H1 (cell line): ENCODE results near the gene GRIA4. TPM values are rescaled to one million over a fixed set of nuclear protein-coding genes. Genes with fewer than 3 reads are reported as not detected.

Source experiments
- CTCF ChIA-PET: fragments of 300-600 bp; sonication (Branson Sonifier 250); formaldehyde crosslinking; loops from one replicate; lab custom pipeline; 2021; ENCODE audit not compliant: partially characterized antibody; lab: Charles Lee
- POLR2A ChIA-PET: fragments of 300-600 bp; sonication (Branson Sonifier 250); formaldehyde crosslinking; loops from one replicate; lab custom pipeline; 2021; ENCODE audit warnings: inconsistent platforms; ENCODE audit not compliant: partially characterized antibody; lab: Charles Lee
- DNase-seq, 2 experiments: peaks; one replicate each; pipeline versions ENCODE4 v3.0.0 to v3.0.0-alpha.2; 2010 to 2022; ENCODE audit warnings: low spot score in 2 of 2, low read depth in 1 of 2, mixed read lengths in 1 of 2
- FAIRE-seq: peaks from 2 replicates; lab custom pipeline; 2011; peaks lifted over from hg19 to GRCh38; lab: Jason Lieb, UNC
- H2AFZ ChIP-seq: 2 replicates; pipeline ENCODE4 v1.8.1; 2012; ENCODE audit warnings: low read length, inconsistent platforms
- H2AK5ac ChIP-seq: 2 replicates; pipeline ENCODE4 v1.6.1; 2013; ENCODE audit warnings: low read depth, low read length
- H2BK120ac ChIP-seq: replicated peaks from 2 replicates; pipeline ENCODE3; 2013; ENCODE audit warnings: low read depth, low read length, inconsistent platforms
- H2BK12ac ChIP-seq: 2 replicates; pipeline ENCODE4 v1.6.1; 2013; ENCODE audit warnings: low read depth, low read length
- H2BK15ac ChIP-seq: 2 replicates; pipeline ENCODE4 v1.6.1; 2013; ENCODE audit warnings: low read length
- H2BK20ac ChIP-seq: 2 replicates; pipeline ENCODE4 v1.6.1; 2013; ENCODE audit warnings: low read length
- H2BK5ac ChIP-seq: 2 replicates; pipeline ENCODE4 v1.6.1; 2013; ENCODE audit warnings: low read depth, low read length
- H3K14ac ChIP-seq: 2 replicates; pipeline ENCODE4 v1.6.1; 2013; ENCODE audit warnings: inconsistent platforms; ENCODE audit not compliant: insufficient read length
- H3K18ac ChIP-seq: 2 replicates; pipeline ENCODE4 v1.6.1; 2013; ENCODE audit warnings: low read length; ENCODE audit errors: extremely low read depth
- H3K23ac ChIP-seq: 2 replicates; pipeline ENCODE4 v1.6.1; 2013; ENCODE audit warnings: inconsistent platforms; ENCODE audit not compliant: insufficient read length
- H3K23me2 ChIP-seq: 2 replicates; pipeline ENCODE4 v1.6.1; 2013; ENCODE audit warnings: low read depth, low read length
- H3K27ac ChIP-seq: 2 replicates; pipeline ENCODE4 v1.6.1; 2011; ENCODE audit warnings: low read depth, low read length, inconsistent platforms
- H3K27me3 ChIP-seq, 4 experiments: replicated peaks in 1 of 4; 1 replicate in 1 of 4; 2 replicates in 3 of 4; pipeline versions ENCODE4 v1.6.1 to v1.8.1; 2011 to 2013; ENCODE audit warnings: low read length in 3 of 4, mild to moderate bottlenecking in 3 of 4, inconsistent platforms in 2 of 4, mixed read lengths in 2 of 4, moderate library complexity in 1 of 4; ENCODE audit not compliant: control insufficient read depth in 3 of 4, insufficient read depth in 3 of 4; ENCODE audit errors: extremely low read depth in 1 of 4
- H3K36me3 ChIP-seq, 4 experiments: 2 replicates each; pipeline versions ENCODE4 v1.6.1 to v1.8.1; 2011 to 2013; ENCODE audit warnings: mild to moderate bottlenecking in 4 of 4, low read length in 3 of 4, moderate library complexity in 2 of 4, control low read depth in 1 of 4, inconsistent platforms in 1 of 4; ENCODE audit not compliant: insufficient read depth in 4 of 4, control insufficient read depth in 2 of 4
- H3K4ac ChIP-seq: replicated peaks from 2 replicates; pipeline ENCODE3; 2013; ENCODE audit warnings: low read length, low read depth, mixed read lengths, inconsistent platforms; ENCODE audit not compliant: insufficient read length
- H3K4me1 ChIP-seq, 4 experiments: replicated peaks in 1 of 4; 1 replicate in 1 of 4; 2 replicates in 3 of 4; pipeline versions ENCODE4 v1.6.1 to v1.8.1; 2011 to 2013; ENCODE audit warnings: low read length in 3 of 4, inconsistent platforms in 2 of 4, mixed read lengths in 1 of 4; ENCODE audit not compliant: insufficient read depth in 4 of 4, control insufficient read depth in 3 of 4
- H3K4me2 ChIP-seq, 2 experiments: 2 replicates each; pipeline versions ENCODE4 v1.6.1 to v1.8.1; 2011 to 2013; ENCODE audit warnings: low read depth in 2 of 2, low read length in 2 of 2, control low read depth in 1 of 2, inconsistent platforms in 1 of 2, mild to moderate bottlenecking in 1 of 2; ENCODE audit not compliant: insufficient read depth in 1 of 2
- H3K4me3 ChIP-seq, 4 experiments: fragments of 200-600, 300-600 bp in 1 of 4; sonication (generic), shearing (Covaris generic), sonication (Bioruptor Twin) in 1 of 4; 2 replicates each; pipeline versions ENCODE4 v1.5.1 to v1.8.1; 2011 to 2016; ENCODE audit warnings: low read length in 4 of 4, low read depth in 3 of 4, control low read depth in 2 of 4, inconsistent platforms in 2 of 4, mild to moderate bottlenecking in 2 of 4, mixed read lengths in 1 of 4, moderate library complexity in 1 of 4; ENCODE audit not compliant: insufficient read depth in 2 of 4; ENCODE audit errors: extremely low read depth in 1 of 4
- H3K56ac ChIP-seq: replicated peaks from 2 replicates; pipeline ENCODE3; 2013; ENCODE audit warnings: low read depth, mild to moderate bottlenecking, mixed read lengths, low read length, inconsistent platforms; ENCODE audit not compliant: insufficient read length
- H3K79me1 ChIP-seq: 2 replicates; pipeline ENCODE4 v1.6.1; 2013; ENCODE audit warnings: low read depth, low read length, control low read depth
- H3K79me2 ChIP-seq, 2 experiments: 2 replicates each; pipeline versions ENCODE4 v1.6.1 to v1.8.1; 2012 to 2013; ENCODE audit warnings: low read length in 2 of 2, mild to moderate bottlenecking in 2 of 2, inconsistent platforms in 1 of 2; ENCODE audit not compliant: insufficient read depth in 2 of 2, control insufficient read depth in 1 of 2
- H3K9ac ChIP-seq, 4 experiments: replicated peaks in 1 of 4; 1 replicate in 1 of 4; 2 replicates in 3 of 4; pipeline versions ENCODE4 v1.6.1 to v1.8.1; 2011 to 2013; ENCODE audit warnings: low read depth in 3 of 4, low read length in 3 of 4, control low read depth in 2 of 4, mild to moderate bottlenecking in 2 of 4, moderate library complexity in 2 of 4, inconsistent platforms in 1 of 4; ENCODE audit errors: extremely low read depth in 1 of 4
- H3K9me3 ChIP-seq, 2 experiments: 2 replicates each; pipeline versions ENCODE4 v1.6.1 to v1.8.1; 2012 to 2013; ENCODE audit warnings: mild to moderate bottlenecking in 2 of 2, moderate library complexity in 2 of 2, control low read depth in 1 of 2, inconsistent platforms in 1 of 2, low read depth in 1 of 2, low read length in 1 of 2, mixed read lengths in 1 of 2; ENCODE audit not compliant: insufficient read depth in 2 of 2
- H4K20me1 ChIP-seq, 2 experiments: replicated peaks in 1 of 2; 2 replicates each; pipeline versions ENCODE3 to v1.8.1; 2011 to 2013; ENCODE audit warnings: inconsistent platforms in 2 of 2, low read length in 2 of 2, mild to moderate bottlenecking in 1 of 2; ENCODE audit not compliant: insufficient read depth in 2 of 2, control insufficient read depth in 1 of 2
- H4K5ac ChIP-seq: 2 replicates; pipeline ENCODE4 v1.6.1; 2013; ENCODE audit warnings: low read length, low read depth, mixed read lengths, inconsistent platforms; ENCODE audit not compliant: insufficient read length
- H4K8ac ChIP-seq: 2 replicates; pipeline ENCODE4 v1.8.0; 2013; ENCODE audit warnings: mild to moderate bottlenecking, moderate library complexity, low read length, inconsistent platforms; ENCODE audit not compliant: insufficient read depth; ENCODE audit errors: extremely low read depth
- H4K91ac ChIP-seq: replicated peaks from 2 replicates; pipeline ENCODE3; 2013; ENCODE audit warnings: low read length, mixed read lengths, inconsistent platforms; ENCODE audit not compliant: insufficient read length
- ASH2L ChIP-seq: fragments of 200-600, 300-600 bp; sonication (generic); IDR thresholded peaks from one replicate; pipeline ENCODE4 v1.7.1; 2017; ENCODE audit warnings: low read length
- CEBPB ChIP-seq: IDR thresholded peaks from 2 replicates; pipeline ENCODE4 v1.6.1; 2012; ENCODE audit warnings: low read depth, low read length
- CREB1 ChIP-seq: IDR thresholded peaks from 2 replicates; pipeline ENCODE4 v1.6.1; 2012; ENCODE audit warnings: inconsistent platforms
- EZH2 ChIP-seq: fragments of 200-600 bp; sonication (generic); IDR thresholded peaks from 2 replicates; pipeline ENCODE4 v1.7.1; 2012; ENCODE audit warnings: low read depth, mild to moderate bottlenecking, moderate library complexity, low read length, inconsistent platforms; ENCODE audit not compliant: severe bottlenecking
- GABPA ChIP-seq: IDR thresholded peaks from 2 replicates; pipeline ENCODE4 v1.6.1; 2011; ENCODE audit warnings: mild to moderate bottlenecking, low read length, moderate library complexity, borderline replicate concordance; ENCODE audit not compliant: insufficient read depth
- HDAC6 ChIP-seq: IDR thresholded peaks from one replicate; pipeline ENCODE4 v1.7.1; 2012; ENCODE audit warnings: low read depth, mild to moderate bottlenecking, inconsistent platforms, low read length, moderate library complexity
- RBBP5 ChIP-seq: IDR thresholded peaks from 2 replicates; pipeline ENCODE4 v1.7.1; 2012; ENCODE audit warnings: low read depth, mild to moderate bottlenecking, inconsistent platforms, low read length, moderate library complexity, borderline replicate concordance
- TCF12 ChIP-seq: IDR thresholded peaks from 2 replicates; pipeline ENCODE4 v1.6.1; 2011; ENCODE audit warnings: low read depth, mild to moderate bottlenecking, low read length
- WGBS, 2 experiments: shearing (Covaris generic) in 1 of 2; methylation state at CpG; one replicate each; pipeline versions ENCODE4 v1.1.6 to v1.1.7; 2013 to 2015; ENCODE audit warnings: low lambda C conversion rate in 2 of 2, mixed read lengths in 2 of 2, inconsistent platforms in 1 of 2, low coverage in 1 of 2, missing lambda C conversion rate in 1 of 2; ENCODE audit not compliant: insufficient replicate concordance in 2 of 2, insufficient coverage in 1 of 2, insufficient read length in 1 of 2; ENCODE audit errors: extremely low coverage in 1 of 2, missing lambda C conversion rate in 1 of 2; 5-methylcytosine and 5-hydroxymethylcytosine counted together
- polyA plus RNA-seq, 7 experiments: library from polyadenylated mRNA; depleted of rRNA in 3 of 7; stranded (reverse) in 5 of 7; unstranded in 2 of 7; fragments of >200 nt in 5 of 7; fragments of 200-250 nt in 2 of 7; gene quantifications; 1 replicate in 5 of 7; 2 replicates in 1 of 7; 4 replicates in 1 of 7; pipeline versions ENCODE4 v1.2.1 to v1.2.3, GENCODE V29; 2011 to 2013; ENCODE audit warnings: missing spikeins in 2 of 7, mixed read lengths in 2 of 7
- total RNA-seq: library from RNA; stranded (reverse); fragmentation: NEBNext Ultra II Directional; extraction: Animal tissue kit (Norgen Biotek cat#: 25700); gene quantifications from 2 replicates; pipeline ENCODE4 v1.2.1, GENCODE V29; 2021
- TF ChIP-seq, protein P1 (sequence below): IDR thresholded peaks from 2 replicates; pipeline ENCODE4 v1.6.1; 2012; ENCODE audit warnings: low read length, inconsistent platforms

Gene GRIA4
- total and polyA plus RNA-seq, 2 of the 8 experiments (the other 6 are each of a cell fraction or from before 2014, with no cell fraction given) = 12.5 to 21.8 TPM

DNA sequence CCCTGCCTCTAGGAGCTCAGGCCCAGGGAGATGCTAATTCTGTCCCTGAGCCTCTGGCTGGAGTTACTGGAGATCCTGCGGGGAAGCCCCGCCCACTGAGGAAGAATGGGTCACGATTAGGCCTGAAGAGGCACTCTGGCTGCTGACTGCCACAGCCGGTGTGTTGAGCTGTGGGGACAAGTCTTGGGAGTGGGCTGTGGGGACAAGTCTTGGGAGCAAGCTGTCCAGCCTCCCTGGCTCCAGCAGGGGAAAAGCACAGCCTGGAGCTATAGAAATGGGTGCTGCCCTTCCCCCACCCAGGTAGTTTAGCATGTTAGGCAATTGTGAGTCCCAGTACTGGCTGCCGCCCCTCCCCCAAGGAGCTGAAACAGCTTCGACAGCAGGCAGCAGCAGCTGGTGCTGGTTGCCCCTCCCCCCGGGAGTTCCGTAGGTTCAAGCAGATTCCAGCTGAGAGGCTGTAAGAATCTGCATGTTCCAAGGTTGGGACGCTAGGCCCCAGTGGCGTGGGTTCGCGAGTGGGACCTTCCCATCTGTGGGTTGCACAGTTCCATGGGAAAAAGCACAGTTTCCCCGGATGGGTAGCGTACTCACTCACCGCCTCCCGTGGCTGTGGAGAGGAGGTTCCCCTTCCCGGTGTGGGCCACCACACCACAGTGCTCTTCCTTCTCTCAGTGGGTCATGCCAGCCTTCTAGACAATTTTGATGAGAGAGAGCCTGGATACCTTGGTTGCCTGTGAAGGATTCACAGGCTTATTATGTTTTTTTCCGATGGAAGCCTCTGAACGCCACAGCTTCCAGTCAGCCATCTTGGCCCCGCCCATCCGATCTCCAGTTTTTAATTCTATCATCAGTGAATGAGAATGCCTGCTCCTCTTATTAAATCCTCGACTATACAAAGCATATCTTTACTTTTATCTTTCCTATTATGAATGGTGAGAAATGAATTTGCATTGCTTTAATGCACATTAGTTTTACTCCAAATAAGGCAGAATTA lies 350.7 kb downstream of the GRIA4 start:
- H2AK5ac ChIP-seq = no peak overlapping the region
- H3K9me3 ChIP-seq = no peaks in the 10 kb centered on the region
- peak overlapping the region; percentile 47 to 52; a peak in 3 of 4 replicates for H3K4me2 ChIP-seq
- peak overlapping the region; percentile 97 for H2BK5ac ChIP-seq
- H3K14ac ChIP-seq = no peak overlapping the region
- no peaks in the 10 kb centered on the region for H3K27me3 ChIP-seq
- H3K4me1 ChIP-seq = peaks cover 0 to 11% (median 3%) of the 10 kb centered on the region in 4 experiments; a peak in 6 of 7 replicates
- CTCF ChIA-PET = interaction anchor here (0.7 kb wide), 1 partner anchor 13 kb away, joined by 3 read pairs; no protein-coding TSS in a partner anchor
- H3K4ac ChIP-seq = no peak overlapping the region
- no peaks in the 10 kb centered on the region for H4K20me1 ChIP-seq
- FAIRE-seq (no peak), DNase-seq (peak in 1 of 2 experiments; percentile 72)
- H3K56ac ChIP-seq = peak overlapping the region; percentile 59
- peak overlapping the region; percentile 96 for H2BK12ac ChIP-seq
- H3K79me1 ChIP-seq = no peaks in the 10 kb centered on the region
- peak overlapping the region; percentile 96 for H3K18ac ChIP-seq
- 89% methylated on average over 13 of the region's 22 CpGs; no CpG with 5 or more reads in 1 of the 2 experiments for WGBS, 2 experiments
- peak overlapping the region; percentile 90; the same call in 1 of the 2 replicates for H4K8ac ChIP-seq
- peak overlapping the region; percentile 75; the same call in 1 of the 2 replicates for H2BK20ac ChIP-seq
- no peaks in the 10 kb centered on the region for H3K36me3 ChIP-seq
- H3K79me2 ChIP-seq = no peaks in the 10 kb centered on the region
- no peak overlapping the region; a peak in 2 of 8 replicates for H3K4me3 ChIP-seq
- H2BK120ac ChIP-seq = peak overlapping the region; percentile 79
- peak overlapping the region; percentile 52 for H4K91ac ChIP-seq
- peak overlapping the region; percentile 86; the same call in 1 of the 2 replicates for H2AFZ ChIP-seq
- H3K23ac ChIP-seq = no peak overlapping the region
- peak overlapping the region; percentile 73 for H3K27ac ChIP-seq
- POLR2A ChIA-PET = interaction anchor here (0.6 to 1.4 kb wide), 4 partner anchors 13 to 36 kb away, joined by 3 read pairs; no protein-coding TSS in a partner anchor
- no peak overlapping the region; a peak in 1 of 7 replicates for H3K9ac ChIP-seq
- H4K5ac ChIP-seq = peak overlapping the region; percentile 66
- no peaks in the 10 kb centered on the region for H3K23me2 ChIP-seq
- no peak overlapping the region for H2BK15ac ChIP-seq
- TF ChIP-seq RBBP5 = peak; percentile 99
- peak; percentile 81 for TF ChIP-seq TCF12
- TF ChIP-seq ASH2L = peak; percentile 100
- TF ChIP-seq CREB1 = no peak
- TF ChIP-seq EZH2 = no peak
- TF ChIP-seq, protein P1, sequence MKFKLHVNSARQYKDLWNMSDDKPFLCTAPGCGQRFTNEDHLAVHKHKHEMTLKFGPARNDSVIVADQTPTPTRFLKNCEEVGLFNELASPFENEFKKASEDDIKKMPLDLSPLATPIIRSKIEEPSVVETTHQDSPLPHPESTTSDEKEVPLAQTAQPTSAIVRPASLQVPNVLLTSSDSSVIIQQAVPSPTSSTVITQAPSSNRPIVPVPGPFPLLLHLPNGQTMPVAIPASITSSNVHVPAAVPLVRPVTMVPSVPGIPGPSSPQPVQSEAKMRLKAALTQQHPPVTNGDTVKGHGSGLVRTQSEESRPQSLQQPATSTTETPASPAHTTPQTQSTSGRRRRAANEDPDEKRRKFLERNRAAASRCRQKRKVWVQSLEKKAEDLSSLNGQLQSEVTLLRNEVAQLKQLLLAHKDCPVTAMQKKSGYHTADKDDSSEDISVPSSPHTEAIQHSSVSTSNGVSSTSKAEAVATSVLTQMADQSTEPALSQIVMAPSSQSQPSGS = 0 out of 2 replicates have a peak, but pooled peaks have one; percentile 52
- TF ChIP-seq CEBPB = peak; percentile 66
- no peak for TF ChIP-seq GABPA
- TF ChIP-seq HDAC6 = no peak
